HUDEP-2 (cell line): ENCODE results near the gene CEP152.
"Not testable (repeated sequence)": the region's sequence is repeated elsewhere in the genome, so short reads cannot be mapped to it uniquely, and the experiment has no call there.

ENCODE experiments used
- DNase-seq, 76 experiments: peaks; one replicate each; lab custom pipeline; 2025; ENCODE audit not compliant: unreplicated experiment in 76 of 76; lab: John Stamatoyannopoulos, UW

CEP152 gene, protein sequence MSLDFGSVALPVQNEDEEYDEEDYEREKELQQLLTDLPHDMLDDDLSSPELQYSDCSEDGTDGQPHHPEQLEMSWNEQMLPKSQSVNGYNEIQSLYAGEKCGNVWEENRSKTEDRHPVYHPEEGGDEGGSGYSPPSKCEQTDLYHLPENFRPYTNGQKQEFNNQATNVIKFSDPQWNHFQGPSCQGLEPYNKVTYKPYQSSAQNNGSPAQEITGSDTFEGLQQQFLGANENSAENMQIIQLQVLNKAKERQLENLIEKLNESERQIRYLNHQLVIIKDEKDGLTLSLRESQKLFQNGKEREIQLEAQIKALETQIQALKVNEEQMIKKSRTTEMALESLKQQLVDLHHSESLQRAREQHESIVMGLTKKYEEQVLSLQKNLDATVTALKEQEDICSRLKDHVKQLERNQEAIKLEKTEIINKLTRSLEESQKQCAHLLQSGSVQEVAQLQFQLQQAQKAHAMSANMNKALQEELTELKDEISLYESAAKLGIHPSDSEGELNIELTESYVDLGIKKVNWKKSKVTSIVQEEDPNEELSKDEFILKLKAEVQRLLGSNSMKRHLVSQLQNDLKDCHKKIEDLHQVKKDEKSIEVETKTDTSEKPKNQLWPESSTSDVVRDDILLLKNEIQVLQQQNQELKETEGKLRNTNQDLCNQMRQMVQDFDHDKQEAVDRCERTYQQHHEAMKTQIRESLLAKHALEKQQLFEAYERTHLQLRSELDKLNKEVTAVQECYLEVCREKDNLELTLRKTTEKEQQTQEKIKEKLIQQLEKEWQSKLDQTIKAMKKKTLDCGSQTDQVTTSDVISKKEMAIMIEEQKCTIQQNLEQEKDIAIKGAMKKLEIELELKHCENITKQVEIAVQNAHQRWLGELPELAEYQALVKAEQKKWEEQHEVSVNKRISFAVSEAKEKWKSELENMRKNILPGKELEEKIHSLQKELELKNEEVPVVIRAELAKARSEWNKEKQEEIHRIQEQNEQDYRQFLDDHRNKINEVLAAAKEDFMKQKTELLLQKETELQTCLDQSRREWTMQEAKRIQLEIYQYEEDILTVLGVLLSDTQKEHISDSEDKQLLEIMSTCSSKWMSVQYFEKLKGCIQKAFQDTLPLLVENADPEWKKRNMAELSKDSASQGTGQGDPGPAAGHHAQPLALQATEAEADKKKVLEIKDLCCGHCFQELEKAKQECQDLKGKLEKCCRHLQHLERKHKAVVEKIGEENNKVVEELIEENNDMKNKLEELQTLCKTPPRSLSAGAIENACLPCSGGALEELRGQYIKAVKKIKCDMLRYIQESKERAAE (N-terminal part only)

DNA sequence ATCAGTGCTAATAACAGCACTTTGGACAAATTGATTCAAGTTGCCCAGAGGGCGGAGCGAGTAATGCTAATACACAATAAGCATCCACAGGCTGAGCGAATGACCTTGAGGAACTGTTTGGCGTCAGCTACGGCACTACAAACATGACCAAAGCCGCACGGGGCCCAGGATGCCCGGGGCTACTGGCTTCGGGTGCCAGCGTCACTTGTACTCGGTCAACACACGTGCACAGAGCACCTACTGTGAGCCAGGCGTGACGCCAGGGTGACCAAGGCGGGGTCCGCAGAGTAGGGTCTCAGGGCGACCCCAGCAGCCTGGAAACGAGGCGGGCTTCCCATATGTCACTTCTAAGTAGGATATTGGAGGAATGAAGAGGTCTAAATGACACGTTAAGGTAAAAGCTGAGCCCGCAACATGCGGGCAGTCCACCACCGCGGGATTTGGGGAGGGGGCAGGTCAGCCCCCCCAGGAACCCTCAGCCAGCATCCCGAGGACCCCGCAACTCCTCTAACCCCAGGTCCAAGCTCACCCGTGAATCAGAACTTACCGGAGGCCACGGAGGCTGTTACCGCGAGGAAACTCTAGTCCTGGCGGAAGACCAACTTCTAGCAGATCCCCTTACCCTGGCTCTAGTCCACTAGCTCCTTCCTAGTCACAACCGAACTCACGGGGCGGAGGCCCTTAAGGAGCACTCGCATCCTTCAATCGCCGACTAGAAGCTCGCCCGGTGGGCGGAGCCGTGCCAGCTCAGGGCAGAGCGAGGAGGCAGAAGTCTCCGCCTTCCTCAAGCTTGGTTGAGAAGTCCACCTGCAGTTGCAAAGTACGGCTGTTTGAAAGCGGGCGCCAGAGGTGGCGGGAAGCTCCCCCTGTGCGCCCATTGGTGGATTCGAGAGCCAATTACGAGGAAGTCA, at the start of gene CEP152:
Gene CEP152 (minus strand): TSS at position 656 of the 911 bp plus-strand sequence. CDS start 5,420 bp downstream, outside the sequence.
- DNase-seq, result peak; percentile 57 to 100 (median 99)

DNA sequence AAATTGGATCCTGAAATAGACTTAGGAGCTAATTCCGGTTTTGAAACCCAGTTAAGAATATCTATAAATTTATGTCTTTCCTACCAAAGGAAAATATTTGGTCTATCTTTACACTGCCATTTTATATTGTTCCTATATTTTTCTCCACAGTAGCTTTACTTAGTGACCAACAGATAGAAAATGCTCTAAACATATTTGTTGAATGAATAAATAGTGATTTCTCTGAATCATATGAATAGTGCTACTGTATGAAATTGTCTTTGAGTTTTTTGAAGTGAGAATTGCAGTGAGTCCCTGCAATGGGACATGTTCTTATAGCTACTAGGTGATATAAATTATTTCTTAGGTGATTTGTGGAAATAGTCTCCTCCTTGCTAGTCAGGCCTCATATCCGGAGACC, 48.6 kb upstream of the CEP152 start:
- DNase-seq, result no peak

DNA sequence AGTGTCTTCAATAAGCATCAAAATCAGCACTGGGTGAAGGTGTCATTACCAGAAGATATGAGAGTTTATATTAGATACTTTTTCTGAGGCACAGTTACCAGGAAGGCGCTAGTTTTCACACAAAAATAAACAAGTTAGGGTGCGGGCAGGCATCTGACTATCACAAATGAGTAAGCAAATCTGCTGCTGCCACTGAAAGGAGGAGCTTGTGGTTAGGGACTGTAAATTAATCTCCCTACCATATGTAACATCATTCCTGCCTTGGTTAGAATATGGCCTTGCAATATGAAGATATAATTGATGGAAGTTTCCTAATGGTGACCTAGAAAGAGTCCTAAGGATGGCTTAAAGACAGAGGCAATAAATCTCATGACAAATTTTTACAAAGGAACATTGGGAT, 47.5 kb upstream of the CEP152 start:
- peak in 41 of 76 experiments; percentile 2 to 65 (median 28) for DNase-seq

DNA sequence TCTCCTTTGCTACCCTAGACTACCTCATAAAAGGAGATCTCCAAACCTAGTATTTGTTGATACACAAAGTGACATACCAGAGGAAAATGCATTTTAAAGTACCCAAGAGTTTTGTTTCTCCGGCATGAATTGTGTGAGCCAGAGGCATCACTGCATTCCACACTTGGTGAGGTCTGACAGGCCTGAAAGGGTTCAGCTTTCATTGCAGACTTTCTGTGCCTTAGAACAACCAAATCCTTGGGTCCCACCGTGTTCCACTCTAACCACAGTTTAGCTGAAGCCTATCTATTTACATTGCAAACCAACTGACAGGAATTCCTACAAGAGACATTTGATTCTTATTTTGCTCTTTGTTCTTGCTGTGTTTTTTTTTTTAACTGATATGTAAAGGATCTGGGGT, 46.1 kb upstream of the CEP152 start:
- DNase-seq, result no peak

DNA sequence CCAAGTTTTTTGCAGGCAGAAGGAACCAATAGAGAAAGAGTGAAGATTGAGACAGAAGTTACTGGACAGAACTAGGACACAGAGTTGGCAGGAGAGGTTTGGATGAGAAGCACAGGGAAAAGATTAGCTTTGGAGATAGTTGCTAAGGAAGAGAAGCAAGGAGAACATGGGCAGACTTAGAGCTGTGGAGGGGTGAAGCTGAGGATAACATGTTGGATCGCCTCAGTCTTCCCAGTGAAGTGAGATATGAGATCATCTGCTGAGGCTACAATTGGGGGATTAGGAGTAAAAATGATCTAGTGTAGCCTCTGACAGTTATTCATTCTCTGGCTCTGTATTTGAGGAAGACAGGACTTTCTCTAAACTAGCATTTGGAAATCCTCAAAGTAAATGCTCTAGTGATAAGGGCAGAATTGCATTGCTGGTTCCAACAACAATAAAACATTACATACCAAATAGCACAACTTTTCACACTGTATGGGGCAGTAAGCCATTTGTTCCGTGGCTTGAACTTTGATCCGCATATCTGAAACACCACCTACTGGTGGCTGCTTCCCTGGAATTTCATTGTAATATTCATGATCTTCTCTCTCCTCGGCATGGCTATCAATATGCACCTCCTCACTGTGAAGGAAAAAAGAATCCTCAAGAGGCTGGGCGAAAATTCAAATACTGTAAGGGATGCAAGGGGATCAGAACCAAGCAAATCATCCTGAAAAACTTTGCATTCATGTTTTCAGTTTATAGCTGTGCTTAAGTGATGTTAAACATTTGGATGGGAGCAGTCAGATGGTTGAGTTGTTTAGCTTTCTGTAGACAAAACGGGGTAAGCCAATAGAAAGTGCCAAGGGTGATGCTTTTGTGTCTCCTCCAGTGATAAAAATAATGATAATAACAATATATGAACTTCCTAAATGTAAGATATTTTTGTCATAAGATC, 44.9 kb upstream of the CEP152 start:
- peak in 15 of 76 experiments; percentile 3 to 51 (median 19) for DNase-seq

DNA sequence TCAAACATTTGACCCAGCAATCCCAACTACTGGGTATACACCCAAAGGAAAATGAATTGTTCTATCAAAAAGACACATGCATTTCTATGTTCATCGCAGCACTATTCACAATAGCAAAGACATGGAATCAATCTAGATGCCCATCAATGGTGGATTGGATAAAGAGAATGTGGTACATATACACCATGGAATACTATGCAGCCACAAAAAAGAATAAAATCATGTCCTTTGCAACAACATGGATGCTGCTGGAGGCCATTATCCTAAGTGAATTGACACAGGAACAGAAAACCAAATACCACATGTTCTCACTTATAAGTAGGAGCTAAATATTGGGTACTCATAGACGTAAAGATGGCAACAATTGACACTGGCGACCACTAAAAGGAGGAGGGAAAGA, 43.6 kb upstream of the CEP152 start:
- DNase-seq, result not testable (repeated sequence)

DNA sequence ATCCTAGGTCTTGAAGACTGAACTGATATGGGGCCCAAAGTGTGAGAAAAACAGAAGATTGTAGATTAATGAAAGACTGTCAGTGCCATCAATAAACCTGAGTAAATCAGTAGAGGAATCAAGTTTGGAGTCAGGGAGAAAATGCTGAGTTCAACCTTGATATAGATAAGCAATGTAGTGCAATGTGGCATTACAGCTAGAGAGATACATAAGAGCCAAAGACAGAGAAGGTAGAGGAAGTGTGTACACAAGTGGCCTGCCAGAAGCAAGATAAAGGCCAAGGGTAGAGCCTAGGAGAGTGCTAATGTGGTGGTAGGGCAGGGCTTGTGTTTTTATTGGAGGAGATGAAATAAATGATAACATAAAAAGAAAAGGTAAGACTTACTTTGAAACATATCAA, 41.1 kb upstream of the CEP152 start:
- DNase-seq, result peak in 41 of 76 experiments; percentile 3 to 70 (median 29)

DNA sequence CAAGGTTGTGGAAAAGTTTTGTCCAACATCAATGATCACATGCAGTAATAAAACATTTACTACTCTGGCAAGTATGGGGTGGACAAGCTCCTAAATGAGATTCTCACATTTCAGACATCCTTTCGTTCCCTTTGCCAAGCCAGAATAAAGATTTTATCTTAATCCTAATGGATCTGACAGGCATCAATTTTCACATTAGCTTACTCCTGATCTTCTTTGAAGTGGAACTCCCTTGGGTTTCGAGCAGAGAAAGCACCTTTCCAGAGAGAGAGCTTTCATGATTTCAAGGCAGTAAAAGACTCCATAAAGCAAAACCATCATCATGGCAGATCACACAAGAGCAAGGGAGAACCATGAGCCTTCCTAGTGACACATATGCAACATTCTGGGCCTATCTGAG, 39.8 kb upstream of the CEP152 start:
- no peak for DNase-seq

DNA sequence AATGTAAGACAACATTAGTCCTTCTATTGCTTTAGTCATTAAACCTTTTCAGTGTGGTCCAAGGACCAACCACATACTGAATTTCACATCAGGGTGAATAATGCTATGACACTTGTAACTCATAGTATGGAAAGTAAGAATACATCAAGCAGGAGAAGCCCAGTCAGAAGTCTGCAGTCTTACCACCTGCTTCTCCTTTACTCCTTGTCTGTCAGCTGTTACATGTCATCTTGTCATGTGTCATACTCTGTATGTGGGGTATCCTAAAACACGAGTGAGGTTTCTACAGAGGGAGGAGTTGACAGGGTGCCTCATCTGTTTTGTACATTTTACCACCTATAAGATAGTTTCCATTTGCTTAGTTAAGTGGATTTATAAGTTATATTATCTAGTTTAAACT, 34.3 kb upstream of the CEP152 start:
- DNase-seq, result no peak

DNA sequence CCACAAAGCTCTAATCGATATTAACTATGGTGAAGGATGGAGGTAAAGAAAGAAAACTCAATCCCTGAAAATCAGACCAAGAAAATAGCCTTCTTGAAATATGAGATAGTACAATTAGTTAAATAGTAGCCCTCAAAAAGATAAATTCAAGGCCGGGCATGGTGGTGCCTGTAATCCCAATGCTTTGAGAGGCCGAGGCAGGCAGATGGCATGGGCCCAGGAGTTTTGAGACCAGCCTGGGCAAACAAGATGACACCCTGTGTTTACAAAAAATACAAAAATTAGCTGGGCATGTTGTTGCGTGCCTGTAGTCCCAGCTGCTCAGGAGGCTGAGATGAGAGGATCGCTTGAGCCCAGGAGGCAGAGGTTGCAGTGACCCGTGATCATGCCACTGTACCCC, 31.6 kb upstream of the CEP152 start:
- no peak for DNase-seq

DNA sequence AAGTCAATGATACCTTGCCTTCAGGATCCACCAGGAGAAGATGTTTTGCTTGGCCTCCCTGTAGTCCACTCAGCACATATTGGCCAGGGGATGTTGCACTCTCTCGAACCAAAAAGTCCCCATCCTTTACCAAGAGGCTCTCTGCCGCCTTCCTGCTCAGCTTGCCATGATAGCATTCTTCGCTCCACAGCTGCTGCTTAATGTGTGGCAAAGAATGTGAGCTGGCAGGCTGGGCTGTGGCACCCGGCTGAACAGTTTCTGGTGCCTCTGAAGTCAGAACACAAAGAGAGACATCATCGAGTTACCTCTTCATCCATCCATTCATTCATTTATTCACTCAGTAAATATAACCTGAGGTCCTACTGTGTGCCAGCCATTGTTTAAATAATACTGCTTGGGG, 23.9 kb upstream of the CEP152 start:
- DNase-seq, result no peak

DNA sequence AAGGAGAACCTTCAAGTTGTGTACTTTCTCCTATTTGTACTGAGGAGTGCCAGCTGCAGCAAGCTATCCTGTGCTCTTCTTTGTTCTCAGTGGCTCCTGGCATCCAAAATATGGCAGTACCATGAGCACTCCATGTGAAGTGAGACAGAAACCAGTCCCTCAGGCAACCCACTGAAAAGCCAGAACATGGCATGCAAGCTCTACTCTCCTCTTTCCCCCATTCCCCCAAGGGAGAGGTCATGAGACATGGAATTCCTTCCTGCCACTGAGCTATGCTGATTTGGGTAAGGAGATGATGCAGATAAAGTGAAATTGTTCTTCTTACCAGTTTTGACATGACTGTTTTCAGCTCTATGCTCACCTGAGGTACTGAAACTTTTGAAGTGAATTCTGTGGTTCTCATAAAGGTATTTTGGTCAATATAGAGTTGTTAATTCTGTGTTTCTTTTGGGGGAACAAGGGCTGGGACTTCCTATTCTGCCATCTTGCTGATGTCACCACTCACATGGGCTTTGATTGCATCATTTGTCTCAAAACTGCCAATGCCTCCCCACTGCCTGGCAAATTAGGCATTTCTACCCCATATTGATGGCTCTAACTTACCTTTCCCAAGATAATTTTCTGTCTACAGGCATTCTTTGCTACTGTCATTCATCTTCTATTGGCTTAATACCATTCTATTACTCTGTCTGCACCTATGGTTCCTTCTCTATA, 22.8 kb upstream of the CEP152 start:
- no peak for DNase-seq

DNA sequence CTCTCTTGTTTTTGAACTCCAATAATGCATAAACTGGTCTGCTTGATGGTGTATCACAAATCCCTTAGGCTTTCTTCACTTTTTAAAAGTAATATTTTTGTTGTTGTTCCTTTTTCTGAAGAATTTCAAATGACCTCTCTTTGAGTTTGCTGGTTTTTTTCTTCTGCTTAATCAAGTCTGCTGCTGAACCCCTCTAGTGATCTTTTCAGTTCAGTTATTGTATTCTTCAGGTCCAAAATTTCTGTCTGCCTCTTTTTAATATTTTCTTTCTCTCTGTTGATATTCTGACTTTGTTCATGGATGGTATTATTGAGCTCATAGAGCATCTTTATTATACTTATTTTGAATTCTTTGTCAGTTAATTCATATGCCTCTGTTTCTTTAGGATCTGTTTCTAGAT, 21.8 kb upstream of the CEP152 start:
- no peak for DNase-seq

DNA sequence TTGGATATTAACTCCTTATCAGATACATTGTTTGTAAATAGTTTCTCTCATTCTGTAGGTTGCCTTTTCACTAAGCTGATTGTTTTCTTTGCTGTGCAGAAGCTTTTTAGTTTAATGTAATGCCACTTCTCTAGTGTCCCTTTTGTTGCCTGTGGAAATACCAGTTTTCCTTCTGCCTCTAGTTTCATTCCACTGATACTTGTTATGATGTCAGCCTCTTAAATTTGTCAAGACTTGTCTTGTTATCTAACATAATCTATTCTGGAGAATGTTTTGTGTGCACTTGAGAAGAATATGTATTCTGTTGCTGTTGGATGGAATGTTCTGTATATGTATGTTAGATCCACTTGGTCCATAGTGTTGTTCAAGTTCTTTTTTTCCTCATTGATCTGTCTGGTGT, 18.0 kb upstream of the CEP152 start:
- no peak for DNase-seq

DNA sequence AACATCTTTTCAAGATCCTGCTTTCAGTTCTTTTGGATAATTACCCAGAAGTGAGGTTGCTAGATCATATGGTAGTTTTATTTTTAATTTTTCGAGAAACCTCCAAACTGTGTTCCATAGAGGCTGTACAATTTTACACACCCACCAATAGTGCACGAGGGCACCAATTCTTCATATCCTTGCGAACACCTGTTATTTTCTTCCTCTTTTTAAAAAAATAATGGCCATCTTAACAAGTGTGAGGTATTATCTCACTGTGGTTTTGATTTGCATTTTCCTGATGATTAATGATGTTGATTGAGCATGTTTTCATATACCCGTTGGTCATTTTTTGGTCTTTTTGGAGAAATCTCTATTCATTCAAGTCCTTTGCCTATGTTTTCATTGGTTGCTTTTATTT, 17.6 kb upstream of the CEP152 start:
- no peak for DNase-seq

DNA sequence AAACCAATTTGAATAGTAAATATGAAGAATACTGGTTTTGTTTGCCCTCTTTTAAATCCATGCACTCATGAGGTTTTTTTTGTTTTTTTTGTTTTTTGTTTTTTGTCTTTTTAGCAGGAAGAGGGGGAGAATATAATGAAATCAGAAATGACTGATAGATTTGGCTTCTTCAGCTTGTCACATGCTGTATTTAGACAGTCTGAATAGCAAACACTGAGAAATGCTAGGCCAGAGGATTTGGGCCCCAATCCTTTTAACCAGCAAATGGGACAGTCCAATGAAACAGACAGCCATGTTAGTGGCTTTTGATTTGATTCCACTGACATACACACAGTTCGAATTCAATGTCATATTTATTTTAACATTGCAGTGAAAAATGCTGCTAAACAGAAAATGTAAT, 14.2 kb upstream of the CEP152 start:
- no peak for DNase-seq

DNA sequence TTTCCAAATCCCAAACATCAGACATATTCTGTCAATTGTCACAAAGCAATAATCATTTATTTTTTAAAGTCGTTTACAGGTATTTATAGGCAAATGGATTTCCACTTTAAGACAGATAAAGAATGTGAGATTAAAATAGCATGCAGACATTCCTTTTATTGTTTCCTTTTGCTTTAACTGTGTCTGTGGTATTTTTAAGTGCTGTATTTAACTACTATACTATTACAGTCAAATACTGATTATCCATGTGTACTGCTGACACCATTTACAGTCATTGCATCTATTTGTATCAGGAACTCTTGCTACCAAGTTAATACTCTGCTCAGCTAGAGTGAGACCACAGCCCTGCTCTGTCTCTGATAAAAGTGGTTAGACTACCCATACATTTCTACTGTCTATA, 12.8 kb upstream of the CEP152 start:
- no peak for DNase-seq

DNA sequence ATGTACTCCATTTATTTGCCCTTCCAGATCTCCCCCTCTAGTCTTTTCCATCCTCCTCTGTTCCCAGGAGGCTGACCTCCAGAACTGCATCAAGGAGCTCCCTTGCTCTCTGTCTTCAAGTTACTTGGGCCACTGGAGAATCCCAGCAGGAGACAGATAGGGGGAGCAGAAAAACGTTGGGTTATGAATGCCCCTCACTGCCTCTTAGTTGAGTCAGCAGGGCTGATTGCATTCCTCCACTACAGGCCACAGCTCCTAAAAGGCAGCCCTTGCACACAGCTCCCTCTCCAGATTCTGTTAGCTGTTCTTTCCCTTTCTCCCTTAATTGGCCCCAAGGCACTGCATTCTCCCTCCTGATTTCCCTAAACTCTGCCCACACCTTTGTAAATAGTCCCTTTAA, 12.4 kb upstream of the CEP152 start:
- DNase-seq, result no peak
